G401 (cell line): ENCODE results near the gene WDR77. TPM values are rescaled to one million over a fixed set of nuclear protein-coding genes. Genes with fewer than 3 reads are reported as not detected.

Experiments used
- DNase-seq: peaks from one replicate; pipeline ENCODE4 v3.0.0-alpha.2; 2015; ENCODE audit warnings: low spot score
- in situ Hi-C: cut with HindIII; loops from 2 replicates; pipeline ENCODE4 v1.10.0; 2016; ENCODE audit warnings: low sequenced_read_pairs, mixed read lengths
- total RNA-seq: library from RNA; depleted of rRNA; stranded (reverse); fragments of >200 nt; shearing (Covaris generic); gene quantifications from 2 replicates; pipeline ENCODE4 v1.2.3, GENCODE V29; 2014; rRNA removed

The WDR77 gene
- total RNA-seq, 1 experiment from 2014 or later, result 134 TPM

GRCh38 chr1:111392460-111392945, 56.6 kb downstream of the WDR77 start:
- in situ Hi-C loops, result no loop called here
- no peak for DNase-seq

GRCh38 chr1:111392042-111392441, 57.0 kb downstream of the WDR77 start:
- in situ Hi-C loops, result no loop called here
- DNase-seq, result no peak

Other genes starting within 250 kb of the WDR77 start
- gene DENND2D, start 248.6 kb downstream of the WDR77 start, total RNA-seq, result not detected in 2 replicates
- not detected in 2 replicates for gene CHI3L2, start 221.5 kb downstream of the WDR77 start, total RNA-seq
- gene CHIA, start 158.4 kb downstream of the WDR77 start, total RNA-seq, result not detected in 2 replicates
- not detected in 2 replicates for gene OVGP1, start 21.5 kb downstream of the WDR77 start, total RNA-seq
- gene ATP5PB, start 208 bp upstream of the WDR77 start, total RNA-seq, result 744 and 851 TPM in 2 replicates
- gene C1orf162, start 24.7 kb upstream of the WDR77 start, total RNA-seq, result 0.51 TPM in 1 of 2 replicates, not detected in the other
- not detected in 2 replicates for gene ADORA3, start 54.4 kb upstream of the WDR77 start, total RNA-seq
- not detected in 2 replicates for gene TMIGD3, start 54.4 kb upstream of the WDR77 start, total RNA-seq
- gene RAP1A, start 170.5 kb upstream of the WDR77 start, total RNA-seq, result 29.9 and 38.6 TPM in 2 replicates